ENCODE results near the gene F2.

F2 gene

GRCh38 chr11:46743693-46744339 lies 24.8 kb downstream of the F2 start:
- no peak for DNase-seq (ENCODE audit: low spot score)

- DNase-seq (ENCODE audit: low spot score), result no peak
These were observed 26.3 kb downstream of the F2 start for GRCh38 chr11:46745328-46745727.

GRCh38 chr11:46745995-46746394 lies 27.0 kb downstream of the F2 start:
- no peak for DNase-seq (ENCODE audit: low spot score)

GRCh38 chr11:46747150-46747549 lies 28.1 kb downstream of the F2 start:
- no peak for DNase-seq (ENCODE audit: low spot score)

GRCh38 chr11:46755962-46756361 lies 36.9 kb downstream of the F2 start:
- DNase-seq (ENCODE audit: low spot score), result no peak

- DNase-seq (ENCODE audit: low spot score), result no peak
These were observed 40.2 kb downstream of the F2 start for GRCh38 chr11:46759196-46759595.

- DNase-seq (ENCODE audit: low spot score), result no peak
These were observed 41.6 kb downstream of the F2 start for GRCh38 chr11:46760429-46761128.

GRCh38 chr11:46761807-46762206 lies 42.8 kb downstream of the F2 start:
- DNase-seq (ENCODE audit: low spot score), result no peak

GRCh38 chr11:46762248-46762647 lies 43.2 kb downstream of the F2 start:
- DNase-seq (ENCODE audit: low spot score), result no peak

GRCh38 chr11:46766656-46767055 lies 47.6 kb downstream of the F2 start:
- no peak for DNase-seq (ENCODE audit: low spot score)

- DNase-seq (ENCODE audit: low spot score), result no peak
These were observed 50.7 kb downstream of the F2 start for GRCh38 chr11:46769636-46770221.

GRCh38 chr11:46776878-46777277 lies 57.9 kb downstream of the F2 start:
- no peak for DNase-seq (ENCODE audit: low spot score)

GRCh38 chr11:46778416-46778815 lies 59.4 kb downstream of the F2 start:
- DNase-seq (ENCODE audit: low spot score), result no peak
